Measurements from ENCODE around the gene MSRB1.

DNA sequence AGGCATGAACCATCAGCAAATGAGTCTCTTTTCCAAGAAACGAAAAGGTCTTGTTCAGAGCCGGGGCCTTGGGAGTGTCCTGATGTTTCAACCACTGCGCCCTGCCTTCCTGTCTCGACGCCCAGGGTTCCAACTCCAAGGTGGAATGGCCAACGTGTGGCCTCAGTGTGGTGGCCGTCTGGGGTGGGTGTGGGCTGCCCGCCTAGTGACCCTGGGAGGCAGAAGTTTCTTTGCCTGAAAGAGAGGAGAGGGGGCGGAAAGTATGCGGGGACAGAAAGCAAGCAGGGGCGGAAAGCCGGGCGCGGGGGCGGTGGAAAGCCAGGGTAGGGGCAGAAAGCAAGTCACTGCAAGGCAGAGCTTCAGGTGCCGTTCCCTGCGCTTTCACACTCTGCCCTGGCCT is 4.1 kb downstream of the MSRB1 start:
- TF ChIP-seq CTCF (IDR thresholded peaks at IDR 0.05) = no peak
- no peak for TF ChIP-seq POLR2A (IDR thresholded peaks at IDR 0.05)
